Measurements from ENCODE around the gene ARL4C. TPM values are rescaled to one million over a fixed set of nuclear protein-coding genes. Genes with fewer than 3 reads are reported as not detected.

Gene ARL4C
- total RNA-seq, 1 donor from 2014 or later: 15.5 TPM

- ATAC-seq: peak; percentile 18
Measured at GRCh38 chr2:234444893-234445292, 52.0 kb downstream of the ARL4C start.

- no peak for ATAC-seq
Measured at GRCh38 chr2:234444242-234444730, 52.6 kb downstream of the ARL4C start.
